GM21529 (cell line): ENCODE data around the gene JMJD8.
"Not testable (repeated sequence)": the region's sequence is repeated elsewhere in the genome, so short reads cannot be mapped to it uniquely, and the experiment has no call there.

Experiments used
- ATAC-seq: cut with Tn5 transposase; IDR thresholded peaks from one replicate; pipeline ENCODE4 v1.9.1; 2021; ENCODE audit not compliant: unreplicated experiment

Gene JMJD8

GRCh38 chr16:722835-723633 is 38.9 kb upstream of the JMJD8 start:
- ATAC-seq: no peak

GRCh38 chr16:721765-722540 is 37.8 kb upstream of the JMJD8 start:
- no peak for ATAC-seq

- ATAC-seq: peak; percentile 65
Measured at GRCh38 chr16:720990-721764, 37.0 kb upstream of the JMJD8 start, which contains the start of gene ANTKMT. Gene ANTKMT (plus strand): TSS chr16:721146. CDS start chr16:721275, 129 bp downstream.

- peak; percentile 16 for ATAC-seq
Measured at GRCh38 chr16:720447-720989, 36.4 kb upstream of the JMJD8 start.

- no peak for ATAC-seq
Measured at GRCh38 chr16:719815-720446, 35.8 kb upstream of the JMJD8 start.

- ATAC-seq: no peak
Measured at GRCh38 chr16:718922-719321, 34.8 kb upstream of the JMJD8 start.

- no peak for ATAC-seq
Measured at GRCh38 chr16:718389-718788, 34.3 kb upstream of the JMJD8 start.

GRCh38 chr16:717450-718245 is 33.5 kb upstream of the JMJD8 start:
- ATAC-seq: no peak

- no peak for ATAC-seq
Measured at GRCh38 chr16:716768-717325, 32.7 kb upstream of the JMJD8 start.

GRCh38 chr16:716200-716568 is 32.0 kb upstream of the JMJD8 start:
- ATAC-seq: no peak

GRCh38 chr16:715477-716199 is 31.5 kb upstream of the JMJD8 start:
- no peak for ATAC-seq

- ATAC-seq: peak; percentile 74
Measured at GRCh38 chr16:714558-715476, 30.7 kb upstream of the JMJD8 start, which contains the start of gene METRN. Gene METRN (plus strand): TSS chr16:715118. CDS start chr16:715290, 172 bp downstream.

GRCh38 chr16:714079-714478 is 29.9 kb upstream of the JMJD8 start:
- no peak for ATAC-seq

- not testable (repeated sequence) for ATAC-seq
Measured at GRCh38 chr16:712740-713250, 28.7 kb upstream of the JMJD8 start.

GRCh38 chr16:711548-712320 is 27.6 kb upstream of the JMJD8 start:
- no peak for ATAC-seq

GRCh38 chr16:711084-711483 is 26.9 kb upstream of the JMJD8 start:
- ATAC-seq: no peak
